Smooth muscle cell (in vitro differentiated cells): ENCODE results near the gene ARGLU1. TPM values are rescaled to one million over a fixed set of nuclear protein-coding genes. Genes with fewer than 3 reads are reported as not detected.

ENCODE experiments used
- DNase-seq: peaks from one replicate; lab custom pipeline; 2025; ENCODE audit not compliant: unreplicated experiment; lab: John Stamatoyannopoulos, UW
- H2AFZ ChIP-seq: fragments of 200-600 bp; sonication (generic); 2 replicates; pipeline ENCODE4 v1.6.0; 2016; ENCODE audit warnings: antibody characterized with exemption, low read depth, mild to moderate bottlenecking
- H3F3A ChIP-seq: fragments of 200-600 bp; sonication (generic); 2 replicates; pipeline ENCODE4 v1.6.0; 2017; ENCODE audit warnings: antibody characterized with exemption, low read depth
- H3K27ac ChIP-seq: fragments of 200-600 bp; sonication (generic); 2 replicates; pipeline ENCODE4 v1.5.1; 2016; ENCODE audit warnings: low read depth, mild to moderate bottlenecking
- H3K27me3 ChIP-seq: fragments of 200-600 bp; sonication (generic); 2 replicates; pipeline ENCODE4 v1.6.1; 2016; ENCODE audit warnings: low read depth, mild to moderate bottlenecking
- H3K36me3 ChIP-seq: fragments of 200-600 bp; sonication (generic); 2 replicates; pipeline ENCODE4 v1.5.1; 2016; ENCODE audit warnings: low read depth
- H3K4me1 ChIP-seq: fragments of 200-600 bp; sonication (generic); 2 replicates; pipeline ENCODE4 v1.5.1; 2016; ENCODE audit warnings: low read depth
- H3K4me2 ChIP-seq: fragments of 200-600 bp; sonication (generic); 2 replicates; pipeline ENCODE4 v1.6.0; 2016; ENCODE audit warnings: mild to moderate bottlenecking
- H3K4me3 ChIP-seq: fragments of 200-600 bp; sonication (generic); 2 replicates; pipeline ENCODE4 v1.5.1; 2016; ENCODE audit warnings: mild to moderate bottlenecking
- H3K79me2 ChIP-seq: fragments of 200-600 bp; sonication (generic); 2 replicates; pipeline ENCODE4 v1.6.0; 2016; ENCODE audit warnings: low read depth, mild to moderate bottlenecking
- H3K9ac ChIP-seq: fragments of 200-600 bp; sonication (generic); 2 replicates; pipeline ENCODE4 v1.6.0; 2016; ENCODE audit warnings: low read depth
- H3K9me3 ChIP-seq: fragments of 200-600 bp; sonication (generic); replicated peaks from 2 replicates; pipeline ENCODE4 v1.5.1; 2016; ENCODE audit warnings: low read depth
- H4K20me1 ChIP-seq: fragments of 200-600 bp; sonication (generic); 2 replicates; pipeline ENCODE4 v1.6.0; 2016; ENCODE audit warnings: low read depth
- CTCF ChIP-seq: fragments of 200-600 bp; sonication (generic); IDR thresholded peaks from 2 replicates; pipeline ENCODE4 v1.5.1; 2017; ENCODE audit warnings: borderline replicate concordance, mild to moderate bottlenecking, antibody characterized with exemption; ENCODE audit not compliant: insufficient read depth, poor library complexity, severe bottlenecking
- WGBS: methylation state at CpG from one replicate; pipeline ENCODE4 v1.1.7; 2016; ENCODE audit warnings: low lambda C conversion rate; 5-methylcytosine and 5-hydroxymethylcytosine counted together
- polyA plus RNA-seq: library from polyadenylated mRNA; unstranded; fragments of >200 nt; fragmentation: Nextera tagmentation; extraction: Ambion mirVana; gene quantifications from 2 replicates; pipeline ENCODE4 v1.2.1, GENCODE V29; 2016
- total RNA-seq: library from RNA; depleted of rRNA; stranded (reverse); fragments of >200 nt; gene quantifications from 2 replicates; pipeline ENCODE4 v1.2.3, GENCODE V29; 2014

ARGLU1 gene
- 43.6 and 78.7 TPM in 2 replicates for total RNA-seq
- polyA plus RNA-seq: 36.5 and 45.8 TPM in 2 replicates

- Histone ChIP-seq H3K4me2 (peak within 1 kb of the TSS; percentile 90), H3K27me3 (no peaks in the 10 kb centered on the region), H3K4me1 (peaks cover 41% of the 10 kb centered on the region), H3K9ac (peak within 1 kb of the TSS; percentile 92), H3K27ac (peak within 1 kb of the TSS; percentile 87), H4K20me1 (peaks cover 44% of the 10 kb centered on the region), H3K4me3 (peak within 1 kb of the TSS; percentile 81), H3F3A (no peaks in the 10 kb centered on the region), H3K79me2 (peaks cover 56% of the 10 kb centered on the region), H3K36me3 (no peaks in the 10 kb centered on the region), H3K9me3 (no peaks in the 10 kb centered on the region), H2AFZ (peak within 1 kb of the TSS; percentile 97)
- TF ChIP-seq CTCF: no peak
- 1% methylated on average over 99 of the region's 108 CpGs for WGBS
- peak; percentile 82 for DNase-seq
Observed at GRCh38 chr13:106567474-106568298, at the start of gene ARGLU1. ARGLU1 (minus strand) TSS chr13:106568137; CDS start chr13:106567919, 218 bp downstream.

- H3K4me2 ChIP-seq: no peak overlapping the region
- DNase-seq: no peak
- WGBS: 44% methylated on average over 3 of the region's 3 CpGs
- H3K9ac ChIP-seq: no peak overlapping the region
- no peaks in the 10 kb centered on the region for H3F3A ChIP-seq
- H3K4me3 ChIP-seq: no peak overlapping the region
- H3K79me2 ChIP-seq: no peaks in the 10 kb centered on the region
- peaks cover 10% of the 10 kb centered on the region for H3K4me1 ChIP-seq
- no peak overlapping the region for H3K27ac ChIP-seq
- no peak overlapping the region for H2AFZ ChIP-seq
- no peaks in the 10 kb centered on the region for H3K36me3 ChIP-seq
- H3K9me3 ChIP-seq: no peaks in the 10 kb centered on the region
- no peaks in the 10 kb centered on the region for H4K20me1 ChIP-seq
- peaks cover 5% of the 10 kb centered on the region for H3K27me3 ChIP-seq
- TF ChIP-seq CTCF: no peak
Observed at GRCh38 chr13:106617561-106617960, 49.6 kb upstream of the ARGLU1 start.

GRCh38 chr13:106616729-106617128, 48.8 kb upstream of the ARGLU1 start:
- DNase-seq: no peak
- H3K4me2 ChIP-seq: no peak overlapping the region
- whole genome bisulfite sequencing: 97% methylated on average over 3 of the region's 3 CpGs

More at GRCh38 chr13:106616729-106617128, 48.8 kb upstream of the ARGLU1 start:
- Histone ChIP-seq H3F3A (no peaks in the 10 kb centered on the region), H3K4me1 (peaks cover 7% of the 10 kb centered on the region), H2AFZ (no peak overlapping the region), H3K79me2 (no peaks in the 10 kb centered on the region), H3K27me3 (peaks cover under 1% of the 10 kb centered on the region), H3K9me3 (no peaks in the 10 kb centered on the region), H3K4me3 (no peak overlapping the region), H3K36me3 (no peaks in the 10 kb centered on the region), H3K9ac (no peak overlapping the region), H3K27ac (no peak overlapping the region), H4K20me1 (no peaks in the 10 kb centered on the region)
- no peak for TF ChIP-seq CTCF
